Measurements from ENCODE around the gene LEMD2. TPM values are rescaled to one million over a fixed set of nuclear protein-coding genes. Genes with fewer than 3 reads are reported as not detected.

LEMD2 gene
- total RNA-seq, 2 donors from 2014 or later, result 62.0 to 75.8 TPM

GRCh38 chr6:33728438-33728837, 60.5 kb downstream of the LEMD2 start:
- no peak for DNase-seq
- peaks cover 4% of the 10 kb centered on the region for H3K27me3 Mint-ChIP-seq (ENCODE audit: insufficient read depth)
- Histone ChIP-seq H3K9me3 (ENCODE audit: control insufficient read depth, low read length) (no peaks in the 10 kb centered on the region), H3K36me3 (ENCODE audit: control insufficient read depth, insufficient read depth, low read length) (no peaks in the 10 kb centered on the region), H3K9ac (ENCODE audit: extremely low read depth, low read length, poor library complexity, severe bottlenecking) (no peak overlapping the region), H3K27me3 (ENCODE audit: control insufficient read depth, insufficient read depth, low read length, poor library complexity, severe bottlenecking) (no peaks in the 10 kb centered on the region), H3K4me1 (ENCODE audit: control insufficient read depth, insufficient read depth, low read length) (no peaks in the 10 kb centered on the region), H3K4me3 (ENCODE audit: low read length) (no peak overlapping the region), H3K27ac (ENCODE audit: low read depth, low read length) (no peak overlapping the region)
- H3K4me3 Mint-ChIP-seq, result no peak overlapping the region
- H3K9me3 Mint-ChIP-seq, result no peaks in the 10 kb centered on the region
- H3K27ac Mint-ChIP-seq, result no peak overlapping the region
- no peaks in the 10 kb centered on the region for H3K36me3 Mint-ChIP-seq (ENCODE audit: low read depth)
- TF ChIP-seq, protein P1, sequence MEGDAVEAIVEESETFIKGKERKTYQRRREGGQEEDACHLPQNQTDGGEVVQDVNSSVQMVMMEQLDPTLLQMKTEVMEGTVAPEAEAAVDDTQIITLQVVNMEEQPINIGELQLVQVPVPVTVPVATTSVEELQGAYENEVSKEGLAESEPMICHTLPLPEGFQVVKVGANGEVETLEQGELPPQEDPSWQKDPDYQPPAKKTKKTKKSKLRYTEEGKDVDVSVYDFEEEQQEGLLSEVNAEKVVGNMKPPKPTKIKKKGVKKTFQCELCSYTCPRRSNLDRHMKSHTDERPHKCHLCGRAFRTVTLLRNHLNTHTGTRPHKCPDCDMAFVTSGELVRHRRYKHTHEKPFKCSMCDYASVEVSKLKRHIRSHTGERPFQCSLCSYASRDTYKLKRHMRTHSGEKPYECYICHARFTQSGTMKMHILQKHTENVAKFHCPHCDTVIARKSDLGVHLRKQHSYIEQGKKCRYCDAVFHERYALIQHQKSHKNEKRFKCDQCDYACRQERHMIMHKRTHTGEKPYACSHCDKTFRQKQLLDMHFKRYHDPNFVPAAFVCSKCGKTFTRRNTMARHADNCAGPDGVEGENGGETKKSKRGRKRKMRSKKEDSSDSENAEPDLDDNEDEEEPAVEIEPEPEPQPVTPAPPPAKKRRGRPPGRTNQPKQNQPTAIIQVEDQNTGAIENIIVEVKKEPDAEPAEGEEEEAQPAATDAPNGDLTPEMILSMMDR (conservative IDR thresholded peaks at IDR 0.05), result no peak
- H3K4me1 Mint-ChIP-seq, result peaks cover 18% of the 10 kb centered on the region
- 92 to 98% methylated on average over 6 to 11 of the region's 11 CpGs for WGBS, 2 experiments (ENCODE audit: insufficient coverage in 1 of 2, insufficient read length in 1 of 2)

DNA sequence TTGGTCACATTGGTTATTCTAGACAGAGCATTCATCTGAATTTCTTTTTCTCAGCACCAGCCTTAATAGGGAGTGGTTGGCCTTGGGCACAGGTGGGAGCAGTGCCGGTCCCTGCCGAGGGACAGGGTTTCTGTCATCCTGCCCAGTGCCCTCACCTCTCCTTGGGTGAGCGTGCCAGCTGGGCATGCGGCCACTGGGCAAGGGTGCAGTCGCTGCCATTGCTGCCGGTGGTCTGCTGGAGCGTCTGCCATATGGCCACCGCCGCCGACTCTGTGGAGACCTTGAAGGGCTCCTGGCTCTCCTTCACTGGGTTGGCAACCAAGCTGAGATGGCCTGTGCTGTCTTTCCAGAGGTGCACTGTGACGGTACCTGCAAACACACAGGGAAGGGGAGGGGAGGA, 61.0 kb downstream of the LEMD2 start:
- TF ChIP-seq, protein P1 (conservative IDR thresholded peaks at IDR 0.05), result no peak
- Histone ChIP-seq H3K9ac (ENCODE audit: extremely low read depth, low read length, poor library complexity, severe bottlenecking) (no peak overlapping the region), H3K27ac (ENCODE audit: low read depth, low read length) (no peak overlapping the region), H3K9me3 (ENCODE audit: control insufficient read depth, low read length) (no peaks in the 10 kb centered on the region), H3K27me3 (ENCODE audit: control insufficient read depth, insufficient read depth, low read length, poor library complexity, severe bottlenecking) (no peaks in the 10 kb centered on the region), H3K4me3 (ENCODE audit: low read length) (no peak overlapping the region), H3K36me3 (ENCODE audit: control insufficient read depth, insufficient read depth, low read length) (no peaks in the 10 kb centered on the region), H3K4me1 (ENCODE audit: control insufficient read depth, insufficient read depth, low read length) (no peaks in the 10 kb centered on the region)
- Mint-ChIP-seq H3K4me1 (peaks cover 18% of the 10 kb centered on the region), H3K4me3 (no peak overlapping the region), H3K27me3 (ENCODE audit: insufficient read depth) (peaks cover 7% of the 10 kb centered on the region), H3K36me3 (ENCODE audit: low read depth) (no peaks in the 10 kb centered on the region), H3K27ac (no peak overlapping the region), H3K9me3 (no peaks in the 10 kb centered on the region)
- WGBS, 2 experiments (ENCODE audit: insufficient coverage in 1 of 2, insufficient read length in 1 of 2), result 96% methylated on average over 11 of the region's 11 CpGs
- DNase-seq, result no peak

- Histone ChIP-seq H3K4me1 (ENCODE audit: control insufficient read depth, insufficient read depth, low read length) (no peaks in the 10 kb centered on the region), H3K27ac (ENCODE audit: low read depth, low read length) (no peak overlapping the region), H3K9me3 (ENCODE audit: control insufficient read depth, low read length) (no peaks in the 10 kb centered on the region), H3K9ac (ENCODE audit: extremely low read depth, low read length, poor library complexity, severe bottlenecking) (no peak overlapping the region), H3K4me3 (ENCODE audit: low read length) (no peak overlapping the region), H3K36me3 (ENCODE audit: control insufficient read depth, insufficient read depth, low read length) (no peaks in the 10 kb centered on the region), H3K27me3 (ENCODE audit: control insufficient read depth, insufficient read depth, low read length, poor library complexity, severe bottlenecking) (no peaks in the 10 kb centered on the region)
- H3K27me3 Mint-ChIP-seq (ENCODE audit: insufficient read depth), result peaks cover 9% of the 10 kb centered on the region
- no peak overlapping the region for H3K27ac Mint-ChIP-seq
- TF ChIP-seq, protein P1 (conservative IDR thresholded peaks at IDR 0.05), result no peak
- peaks cover 18% of the 10 kb centered on the region for H3K4me1 Mint-ChIP-seq
- H3K36me3 Mint-ChIP-seq (ENCODE audit: low read depth), result no peaks in the 10 kb centered on the region
- WGBS, 2 experiments (ENCODE audit: insufficient coverage in 1 of 2, insufficient read length in 1 of 2), result 92 to 95% methylated on average over 3 to 7 of the region's 7 CpGs
- DNase-seq, result no peak
- H3K9me3 Mint-ChIP-seq, result no peaks in the 10 kb centered on the region
- H3K4me3 Mint-ChIP-seq, result no peak overlapping the region
These were observed 61.8 kb downstream of the LEMD2 start for GRCh38 chr6:33727126-33727525.
